GM23338 (cell line): ENCODE results near the gene CRHR1.

Experiments used
- CREB1 ChIP-seq: fragments of 250-450 bp; sonication (Bioruptor Pico); IDR thresholded peaks from 2 replicates; pipeline ENCODE4 v1.5.0; 2020; ENCODE audit warnings: low read depth, mild to moderate bottlenecking, moderate library complexity
- CTCF ChIP-seq, 2 experiments: fragments of 200-600 bp in 1 of 2; sonication (generic) in 1 of 2; conservative IDR thresholded peaks; 2 replicates each; pipeline versions ENCODE4 v1.5.1 to v1.6.1; 2016 to 2017; ENCODE audit warnings: antibody characterized with exemption in 2 of 2, low read depth in 2 of 2, mild to moderate bottlenecking in 2 of 2, moderate library complexity in 1 of 2
- ETS1 ChIP-seq: IDR thresholded peaks from 2 replicates; pipeline ENCODE4 v1.6.1; 2016; ENCODE audit warnings: antibody characterized with exemption
- EZH2 ChIP-seq: fragments of 200-600 bp; sonication (generic); IDR thresholded peaks from one replicate; pipeline ENCODE4 v1.8.0; 2017; ENCODE audit warnings: antibody characterized with exemption, mild to moderate bottlenecking, low read depth; ENCODE audit not compliant: unreplicated experiment
- EZH2phosphoT487 ChIP-seq: fragments of 200-600 bp; sonication (generic); IDR thresholded peaks from one replicate; pipeline ENCODE4 v1.8.1; 2018; ENCODE audit warnings: antibody characterized with exemption; ENCODE audit not compliant: unreplicated experiment
- JUNB ChIP-seq: IDR thresholded peaks from one replicate; pipeline ENCODE4 v1.6.1; 2016; ENCODE audit warnings: antibody characterized with exemption; ENCODE audit not compliant: unreplicated experiment
- NANOG ChIP-seq: IDR thresholded peaks from 2 replicates; pipeline ENCODE4 v1.6.1; 2016; ENCODE audit warnings: antibody characterized with exemption, borderline replicate concordance
- POLR2AphosphoS5 ChIP-seq: IDR thresholded peaks from 2 replicates; pipeline ENCODE4 v1.6.1; 2016; ENCODE audit warnings: antibody characterized with exemption, low read depth
- REST ChIP-seq: IDR thresholded peaks from one replicate; pipeline ENCODE4 v1.6.1; 2018; ENCODE audit warnings: antibody characterized with exemption; ENCODE audit not compliant: unreplicated experiment
- STAT1 ChIP-seq: IDR thresholded peaks from one replicate; pipeline ENCODE4 v1.6.1; 2016; ENCODE audit warnings: antibody characterized with exemption; ENCODE audit not compliant: unreplicated experiment
- ZNF331 ChIP-seq: fragments of 250-450 bp; sonication (Bioruptor Pico); IDR thresholded peaks from 2 replicates; pipeline ENCODE4 v1.5.0; 2020; ENCODE audit warnings: low read depth, mild to moderate bottlenecking, moderate library complexity

- no peak for TF ChIP-seq CTCF (conservative IDR thresholded peaks at IDR 0.05; ENCODE audit: low read depth in 2 of 2)
- TF ChIP-seq JUNB: no peak
- no peak for TF ChIP-seq EZH2
- no peak for TF ChIP-seq POLR2AphosphoS5
- TF ChIP-seq STAT1: no peak
- TF ChIP-seq REST: no peak
- TF ChIP-seq NANOG: no peak
- no peak for TF ChIP-seq CREB1 (CRISPR knock-in tag)
- TF ChIP-seq EZH2phosphoT487: no peak
- TF ChIP-seq ETS1: no peak
- TF ChIP-seq ZNF331 (CRISPR knock-in tag): no peak
These were observed 7.0 kb downstream of the CRHR1 start for GRCh38 chr17:45791041-45791582.
